Measurements from ENCODE around the gene ODC1. TPM values are rescaled to one million over a fixed set of nuclear protein-coding genes. Genes with fewer than 3 reads are reported as not detected.

ODC1 gene
- total RNA-seq, 2 donors from 2014 or later: 75.3 to 84.6 TPM

- DNase-seq (ENCODE audit: low spot score in 2 of 2): no peak
- no peaks in the 10 kb centered on the region for H3K36me3 Mint-ChIP-seq
- ATAC-seq: no peak
- no peaks in the 10 kb centered on the region for H3K9me3 Mint-ChIP-seq
- no peak overlapping the region for H3K27ac Mint-ChIP-seq
Observed at GRCh38 chr2:10482460-10482859, 34.3 kb upstream of the ODC1 start.

DNA sequence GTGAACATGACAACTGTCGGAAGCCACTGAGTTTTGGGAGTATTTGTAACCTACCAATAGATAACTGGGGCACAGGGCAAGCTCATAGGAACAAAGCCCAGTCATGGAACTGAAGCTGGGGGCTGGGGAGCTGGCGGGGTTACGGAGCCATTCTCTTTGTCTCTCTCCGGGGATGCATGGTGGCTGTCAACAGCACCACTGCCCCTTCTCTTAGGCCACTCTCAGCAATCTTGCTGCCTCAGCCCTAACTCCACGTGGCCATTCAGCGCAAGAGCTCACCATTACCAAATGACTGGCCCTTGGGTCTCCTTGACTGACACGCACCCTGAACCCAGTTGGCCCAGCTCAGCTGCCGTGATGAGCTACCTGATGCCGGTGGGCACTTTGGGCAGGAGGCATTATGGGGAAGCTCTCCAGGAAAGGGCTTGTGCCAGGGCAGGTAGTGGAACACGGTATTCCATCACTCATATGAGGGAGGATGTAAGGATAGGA lies 33.6 kb upstream of the ODC1 start:
- no peak overlapping the region for H3K27ac Mint-ChIP-seq
- DNase-seq (ENCODE audit: low spot score in 2 of 2): no peak
- H3K9me3 Mint-ChIP-seq: no peaks in the 10 kb centered on the region
- H3K36me3 Mint-ChIP-seq: no peaks in the 10 kb centered on the region
- no peak for ATAC-seq

GRCh38 chr2:10481055-10481665 lies 33.0 kb upstream of the ODC1 start:
- DNase-seq (ENCODE audit: low spot score in 2 of 2): no peak
- H3K36me3 Mint-ChIP-seq: no peaks in the 10 kb centered on the region
- no peaks in the 10 kb centered on the region for H3K9me3 Mint-ChIP-seq
- H3K27ac Mint-ChIP-seq: peak overlapping the region in 1 of 2 donors; percentile 62
- ATAC-seq: no peak

- DNase-seq (ENCODE audit: low spot score in 2 of 2) (no peak), ATAC-seq (no peak)
- H3K27ac Mint-ChIP-seq: peak overlapping the region in 1 of 2 donors; percentile 62
- no peaks in the 10 kb centered on the region for H3K36me3 Mint-ChIP-seq
- no peaks in the 10 kb centered on the region for H3K9me3 Mint-ChIP-seq
Observed at GRCh38 chr2:10480359-10480949, 32.3 kb upstream of the ODC1 start.

DNA sequence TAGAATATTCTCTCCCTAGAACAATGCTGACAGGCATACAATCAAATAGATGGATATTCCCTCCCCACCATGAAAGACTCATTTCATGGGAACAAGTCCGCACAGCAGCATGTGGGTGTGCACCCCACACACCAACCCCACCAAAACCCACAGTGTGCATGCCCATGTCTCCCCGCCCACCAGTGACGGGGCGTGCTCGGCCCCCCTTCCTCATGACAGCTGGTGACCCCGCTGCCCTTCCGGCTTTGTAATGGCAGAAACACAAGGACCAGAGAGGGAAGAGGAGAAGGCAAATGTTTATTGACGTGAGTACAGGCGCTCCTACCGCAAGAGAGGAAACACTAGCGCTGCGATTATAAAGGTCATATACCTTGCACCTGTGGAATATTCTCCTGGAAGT lies 30.8 kb upstream of the ODC1 start:
- ATAC-seq: no peak
- DNase-seq (ENCODE audit: low spot score in 2 of 2): no peak
- Mint-ChIP-seq H3K36me3 (no peaks in the 10 kb centered on the region), H3K27ac (no peak overlapping the region), H3K9me3 (no peaks in the 10 kb centered on the region)

DNA sequence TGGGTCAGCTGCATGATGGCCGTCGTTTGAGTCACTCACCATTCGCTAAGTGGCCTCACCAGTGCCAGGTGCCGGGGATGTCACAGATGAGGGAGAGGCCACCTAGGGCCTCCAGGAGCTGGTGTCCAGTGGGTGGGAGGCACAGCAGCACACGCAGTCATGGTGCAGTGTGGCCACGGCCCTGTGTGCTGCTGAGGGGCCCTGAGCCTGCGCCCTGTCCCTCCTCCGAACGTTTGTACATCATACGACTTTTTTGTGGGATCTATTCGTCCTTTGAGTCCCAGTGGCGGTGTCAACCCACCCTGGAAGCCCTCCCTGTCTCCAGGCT lies 30.1 kb upstream of the ODC1 start:
- Mint-ChIP-seq H3K36me3 (no peaks in the 10 kb centered on the region), H3K27ac (no peak overlapping the region), H3K9me3 (no peaks in the 10 kb centered on the region)
- ATAC-seq (no peak), DNase-seq (ENCODE audit: low spot score in 2 of 2) (no peak)

DNA sequence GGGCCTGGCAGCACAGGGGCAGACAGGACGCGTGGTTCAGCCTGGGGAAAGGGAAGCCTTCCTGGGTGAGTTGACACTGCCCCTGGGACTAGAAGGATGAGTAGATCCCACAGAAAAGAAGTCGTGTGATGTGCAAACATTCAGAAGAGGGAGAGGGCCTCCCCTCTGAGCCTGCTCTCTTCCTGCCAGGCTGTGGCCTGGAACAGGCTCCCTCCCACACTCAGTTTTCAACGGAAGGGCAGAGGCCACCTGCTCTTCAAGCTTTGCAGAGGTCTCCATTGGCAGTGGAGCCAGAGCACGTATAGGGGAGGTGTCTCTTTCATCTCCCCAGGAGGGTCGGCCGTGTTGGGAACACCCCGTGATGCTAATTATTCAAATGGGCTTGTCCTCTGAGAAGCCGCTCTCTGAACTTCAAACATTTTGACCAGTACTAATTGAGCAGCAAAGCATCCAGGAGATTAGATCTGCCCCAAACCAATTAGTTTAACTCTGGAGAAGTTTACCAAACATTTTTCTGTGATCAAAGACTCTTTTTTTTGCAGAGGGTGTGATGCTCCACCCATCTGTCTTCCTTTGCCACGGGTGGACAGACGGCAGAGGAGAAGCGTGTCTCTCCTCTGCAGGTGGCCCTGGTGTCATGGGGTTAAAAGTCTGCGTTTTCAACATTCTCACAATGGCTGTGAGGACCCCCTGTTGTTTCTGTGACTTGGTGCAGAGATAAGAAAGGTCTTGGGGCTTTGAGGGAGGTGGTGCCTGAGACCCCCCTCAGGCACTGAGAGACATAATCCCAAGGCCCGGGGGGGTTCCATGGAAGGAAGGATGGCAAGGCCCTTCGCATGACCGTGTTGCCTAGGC lies 29.5 kb upstream of the ODC1 start:
- H3K9me3 Mint-ChIP-seq: no peaks in the 10 kb centered on the region
- H3K27ac Mint-ChIP-seq: peak overlapping the region in 1 of 2 donors; percentile 63
- no peaks in the 10 kb centered on the region for H3K36me3 Mint-ChIP-seq
- peak; percentile 20 to 22 for ATAC-seq
- no peak for DNase-seq (ENCODE audit: low spot score in 2 of 2)

DNA sequence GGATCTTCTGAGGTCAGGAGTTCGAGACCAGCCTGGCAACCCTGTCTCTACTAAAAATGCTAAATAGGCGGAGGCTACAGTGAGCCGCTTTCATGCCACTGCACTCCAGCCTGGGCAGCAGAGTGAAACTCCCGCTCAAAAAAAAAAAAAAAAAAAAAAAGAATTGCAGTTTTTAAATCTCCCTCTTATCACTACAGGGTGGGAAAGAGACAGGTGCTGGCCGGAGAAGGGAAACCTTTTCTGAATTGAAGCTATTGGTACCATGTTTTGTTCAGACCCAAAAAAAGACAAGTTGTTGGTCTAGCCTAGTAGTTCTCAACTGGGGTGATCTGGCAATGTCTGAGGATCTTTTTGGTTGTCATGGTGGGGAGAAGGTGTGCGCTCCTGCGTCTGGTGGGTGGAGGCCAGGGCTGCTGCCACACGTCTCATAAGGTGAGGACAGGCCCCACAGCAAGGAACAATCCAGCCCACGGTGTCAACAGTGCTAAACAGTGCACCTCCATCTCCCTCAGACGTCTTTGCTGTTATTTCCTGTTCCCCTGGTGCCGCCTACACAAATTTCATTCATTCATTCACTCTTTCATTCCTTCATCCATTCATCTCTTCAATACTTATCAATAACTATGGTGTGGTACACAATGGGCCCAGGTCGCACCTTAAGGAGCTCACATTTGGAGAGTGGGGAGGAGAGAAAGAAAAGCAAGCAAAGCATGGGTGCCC lies 28.8 kb upstream of the ODC1 start:
- Mint-ChIP-seq H3K9me3 (no peaks in the 10 kb centered on the region), H3K36me3 (no peaks in the 10 kb centered on the region), H3K27ac (peak overlapping the region in 1 of 2 donors; percentile 63)
- no peak for ATAC-seq
- no peak for DNase-seq (ENCODE audit: low spot score in 2 of 2)

DNA sequence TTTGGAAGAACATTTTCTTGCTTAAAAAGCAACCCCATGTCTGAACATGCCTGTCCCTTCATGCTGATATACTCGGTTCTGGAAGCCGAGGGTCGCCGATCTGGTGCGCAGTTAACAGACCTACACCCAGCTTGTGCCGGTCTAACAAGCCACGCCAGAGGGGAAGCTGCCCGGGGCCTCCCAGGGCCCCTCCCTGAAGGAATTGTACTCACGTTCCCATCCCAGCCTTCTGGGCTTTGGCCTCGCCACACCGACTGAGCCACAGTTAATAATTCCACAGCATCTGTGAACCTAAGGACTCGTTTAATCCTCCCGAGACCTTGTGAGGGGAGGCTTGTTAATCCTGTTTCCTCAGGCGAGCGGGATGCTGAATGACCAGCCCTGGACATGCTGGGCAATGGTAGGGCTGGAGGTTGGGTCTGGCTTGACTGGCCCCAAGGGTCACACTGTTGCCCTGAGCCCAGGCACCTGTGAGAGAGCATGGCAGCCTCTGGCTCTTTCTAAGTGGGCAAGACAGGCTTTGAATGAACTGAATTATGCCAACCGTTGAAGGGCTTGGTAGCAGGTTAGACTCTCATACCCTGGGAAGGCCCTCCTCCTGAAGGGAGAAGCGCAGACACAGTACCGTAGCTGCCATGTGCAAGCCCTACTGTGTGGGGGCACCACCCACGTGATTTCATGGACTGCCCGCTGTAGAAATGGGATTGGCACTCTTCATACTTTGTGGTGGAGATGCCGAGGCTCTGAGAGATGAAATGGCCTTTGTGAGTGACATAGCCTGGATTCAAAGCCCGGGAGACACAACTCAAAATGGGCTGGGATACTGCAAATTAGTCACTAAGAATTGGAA lies 27.9 kb upstream of the ODC1 start:
- ATAC-seq: no peak
- Mint-ChIP-seq H3K36me3 (no peaks in the 10 kb centered on the region), H3K9me3 (no peaks in the 10 kb centered on the region), H3K27ac (no peak overlapping the region)
- no peak for DNase-seq (ENCODE audit: low spot score in 2 of 2)

DNA sequence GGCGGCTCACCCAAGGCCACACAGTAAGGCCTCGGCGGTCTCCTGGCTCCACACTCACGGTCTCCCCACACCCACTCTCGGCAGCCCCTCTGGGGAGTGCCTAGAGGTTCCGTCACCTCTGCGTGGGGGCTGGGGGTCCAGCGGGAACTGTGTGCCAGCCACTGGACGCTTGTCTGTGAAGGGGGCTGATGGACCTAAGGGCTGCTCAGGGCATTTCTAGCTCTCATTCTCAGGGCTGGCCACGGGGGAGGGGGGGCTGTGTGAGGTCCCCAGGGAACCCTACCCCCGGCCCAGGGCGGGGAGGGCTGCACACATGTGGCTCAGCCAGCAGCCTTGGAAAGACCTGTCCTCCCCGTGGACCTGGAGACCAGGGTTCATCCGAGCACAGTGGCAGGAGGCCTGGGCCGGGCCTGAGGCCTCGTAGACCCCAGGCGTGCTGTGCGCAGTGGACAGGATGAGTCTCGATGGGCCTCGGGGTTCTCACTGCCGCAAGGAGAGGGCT lies 27.1 kb upstream of the ODC1 start:
- ATAC-seq (no peak), DNase-seq (ENCODE audit: low spot score in 2 of 2) (no peak)
- Mint-ChIP-seq H3K9me3 (no peaks in the 10 kb centered on the region), H3K36me3 (no peaks in the 10 kb centered on the region), H3K27ac (no peak overlapping the region)

DNA sequence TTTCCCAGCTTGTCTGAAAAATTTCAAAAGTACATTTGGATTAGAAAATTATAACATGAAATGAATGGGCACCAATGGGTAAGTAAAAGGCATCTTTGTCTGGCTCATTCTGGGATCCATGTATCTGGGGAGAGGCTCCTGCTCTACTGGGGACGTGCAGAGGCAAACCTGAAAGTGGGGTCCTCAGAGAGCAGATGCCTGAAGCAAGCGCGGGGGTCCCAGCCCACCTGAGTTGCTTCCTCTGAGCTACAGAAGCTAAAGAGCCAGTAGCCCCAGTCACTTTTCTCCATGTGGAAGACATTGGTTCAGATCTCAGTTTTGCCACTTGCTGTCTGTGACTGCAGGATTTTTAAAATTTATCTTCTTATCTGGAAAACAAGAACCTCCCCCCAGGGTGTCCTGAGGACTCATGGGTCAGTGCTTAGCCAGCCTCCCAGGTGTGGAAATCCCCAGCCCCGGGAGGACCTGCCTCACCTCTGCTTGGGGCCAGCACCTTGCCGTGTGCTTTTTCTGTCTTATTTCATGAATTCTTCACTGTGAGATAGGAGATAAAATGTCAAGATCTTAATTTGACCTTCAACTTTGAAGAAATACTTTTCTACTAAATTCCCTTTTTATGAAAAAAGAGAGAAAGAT lies 25.1 kb upstream of the ODC1 start:
- Mint-ChIP-seq H3K36me3 (no peaks in the 10 kb centered on the region), H3K9me3 (no peaks in the 10 kb centered on the region), H3K27ac (peak overlapping the region in 1 of 2 donors; percentile 14)
- DNase-seq (ENCODE audit: low spot score in 2 of 2) (no peak), ATAC-seq (no peak)

DNA sequence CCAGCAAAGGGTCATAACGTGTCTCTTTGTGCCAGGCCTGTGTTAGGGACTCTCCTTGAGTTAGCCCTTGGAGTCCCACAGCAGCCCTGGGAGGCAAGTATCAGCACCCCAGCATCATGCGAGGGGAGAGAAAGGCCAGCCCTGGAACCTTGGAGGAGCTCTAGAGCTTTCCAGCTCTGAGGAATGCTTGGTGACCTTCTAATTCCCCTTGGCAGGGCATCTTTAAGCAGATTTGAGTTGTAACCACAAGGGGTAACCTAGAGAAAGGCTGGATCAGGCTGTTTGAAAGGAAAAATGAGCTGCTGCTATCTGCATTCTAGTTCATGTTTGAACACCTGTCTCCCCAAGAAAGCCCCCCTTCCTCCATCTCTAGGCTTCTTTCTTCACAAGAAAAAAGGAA lies 23.8 kb upstream of the ODC1 start:
- Mint-ChIP-seq H3K36me3 (no peaks in the 10 kb centered on the region), H3K9me3 (no peaks in the 10 kb centered on the region), H3K27ac (no peak overlapping the region)
- DNase-seq (ENCODE audit: low spot score in 2 of 2) (no peak), ATAC-seq (no peak)

GRCh38 chr2:10471046-10471571 lies 23.0 kb upstream of the ODC1 start:
- no peaks in the 10 kb centered on the region for H3K36me3 Mint-ChIP-seq
- no peak overlapping the region for H3K27ac Mint-ChIP-seq
- DNase-seq (ENCODE audit: low spot score in 2 of 2) (no peak), ATAC-seq (no peak)
- H3K9me3 Mint-ChIP-seq: no peaks in the 10 kb centered on the region

GRCh38 chr2:10469955-10470608 lies 22.0 kb upstream of the ODC1 start:
- no peaks in the 10 kb centered on the region for H3K36me3 Mint-ChIP-seq
- no peak for DNase-seq (ENCODE audit: low spot score in 2 of 2)
- H3K27ac Mint-ChIP-seq: no peak overlapping the region
- H3K9me3 Mint-ChIP-seq: no peaks in the 10 kb centered on the region
- no peak for ATAC-seq

GRCh38 chr2:10469301-10469700 lies 21.2 kb upstream of the ODC1 start:
- H3K9me3 Mint-ChIP-seq: no peaks in the 10 kb centered on the region
- ATAC-seq (no peak), DNase-seq (ENCODE audit: low spot score in 2 of 2) (no peak)
- no peak overlapping the region for H3K27ac Mint-ChIP-seq
- H3K36me3 Mint-ChIP-seq: no peaks in the 10 kb centered on the region
